Activated T-cell treated with anti-CD3 and anti-CD28 coated beads, Interleukin-2, amount 50 U/mL, for 24 hours (primary cell): Measurements from ENCODE around the gene CLEC2L.
A peak's percentile ranks its signal among the peaks of the same experiment; 100 is the strongest.

Source experiments
- DNase-seq: peaks from one replicate; pipeline ENCODE4 v3.0.0-alpha.2; 2020
- H3K27ac Mint-ChIP-seq: 2 replicates; pipeline ENCODE4 v1.8.0; 2020; ENCODE audit warnings: mild to moderate bottlenecking, mixed read lengths
- H3K27me3 Mint-ChIP-seq: 2 replicates; pipeline ENCODE4 v1.8.0; 2020; ENCODE audit warnings: mixed read lengths
- H3K36me3 Mint-ChIP-seq: 2 replicates; pipeline ENCODE4 v1.8.0; 2020; ENCODE audit warnings: low read depth, mixed read lengths
- H3K4me1 Mint-ChIP-seq: 2 replicates; pipeline ENCODE4 v1.8.0; 2020; ENCODE audit warnings: low read depth, mixed read lengths
- H3K4me3 Mint-ChIP-seq: 2 replicates; pipeline ENCODE4 v1.8.0; 2020; ENCODE audit warnings: mild to moderate bottlenecking, moderate library complexity, mixed read lengths
- H3K9me3 Mint-ChIP-seq: 2 replicates; pipeline ENCODE4 v1.8.0; 2020; ENCODE audit warnings: mixed read lengths

CLEC2L gene

GRCh38 chr7:139572071-139572470 is 48.6 kb downstream of the CLEC2L start:
- H3K27ac Mint-ChIP-seq: no peak overlapping the region
- no peaks in the 10 kb centered on the region for H3K27me3 Mint-ChIP-seq
- H3K4me3 Mint-ChIP-seq: no peak overlapping the region
- DNase-seq: no peak
- no peaks in the 10 kb centered on the region for H3K9me3 Mint-ChIP-seq
- H3K4me1 Mint-ChIP-seq: no peaks in the 10 kb centered on the region
- peaks cover 75% of the 10 kb centered on the region for H3K36me3 Mint-ChIP-seq

- H3K27me3 Mint-ChIP-seq: no peaks in the 10 kb centered on the region
- no peaks in the 10 kb centered on the region for H3K9me3 Mint-ChIP-seq
- no peak for DNase-seq
- H3K4me1 Mint-ChIP-seq: no peaks in the 10 kb centered on the region
- no peak overlapping the region for H3K4me3 Mint-ChIP-seq
- peaks cover 74% of the 10 kb centered on the region for H3K36me3 Mint-ChIP-seq
- no peak overlapping the region for H3K27ac Mint-ChIP-seq
Observed at GRCh38 chr7:139572704-139573385, 49.4 kb downstream of the CLEC2L start.

- no peak overlapping the region for H3K27ac Mint-ChIP-seq
- peaks cover 71% of the 10 kb centered on the region for H3K36me3 Mint-ChIP-seq
- no peak overlapping the region for H3K4me3 Mint-ChIP-seq
- H3K27me3 Mint-ChIP-seq: no peaks in the 10 kb centered on the region
- no peaks in the 10 kb centered on the region for H3K4me1 Mint-ChIP-seq
- no peak for DNase-seq
- no peaks in the 10 kb centered on the region for H3K9me3 Mint-ChIP-seq
Observed at GRCh38 chr7:139573871-139574270, 50.4 kb downstream of the CLEC2L start.

GRCh38 chr7:139574618-139575337 is 51.3 kb downstream of the CLEC2L start:
- no peaks in the 10 kb centered on the region for H3K9me3 Mint-ChIP-seq
- H3K4me3 Mint-ChIP-seq: no peak overlapping the region
- no peak overlapping the region for H3K27ac Mint-ChIP-seq
- no peak for DNase-seq
- no peaks in the 10 kb centered on the region for H3K4me1 Mint-ChIP-seq
- no peaks in the 10 kb centered on the region for H3K27me3 Mint-ChIP-seq
- H3K36me3 Mint-ChIP-seq: peaks cover 73% of the 10 kb centered on the region

GRCh38 chr7:139575338-139575680 is 51.8 kb downstream of the CLEC2L start:
- no peaks in the 10 kb centered on the region for H3K4me1 Mint-ChIP-seq
- H3K36me3 Mint-ChIP-seq: peaks cover 77% of the 10 kb centered on the region
- no peak overlapping the region for H3K27ac Mint-ChIP-seq

GRCh38 chr7:139576179-139576973 is 52.9 kb downstream of the CLEC2L start:
- H3K9me3 Mint-ChIP-seq: no peaks in the 10 kb centered on the region
- H3K27me3 Mint-ChIP-seq: no peaks in the 10 kb centered on the region
- no peak for DNase-seq
- peaks cover 75% of the 10 kb centered on the region for H3K36me3 Mint-ChIP-seq
- H3K4me1 Mint-ChIP-seq: no peaks in the 10 kb centered on the region
- no peak overlapping the region for H3K27ac Mint-ChIP-seq
- H3K4me3 Mint-ChIP-seq: no peak overlapping the region

More at GRCh38 chr7:139575338-139575680, 51.8 kb downstream of the CLEC2L start:
- DNase-seq: no peak
- Mint-ChIP-seq H3K9me3 (no peaks in the 10 kb centered on the region), H3K4me3 (no peak overlapping the region), H3K27me3 (no peaks in the 10 kb centered on the region)

GRCh38 chr7:139580435-139580834 is 57.0 kb downstream of the CLEC2L start:
- Mint-ChIP-seq H3K9me3 (no peaks in the 10 kb centered on the region), H3K36me3 (peaks cover 71% of the 10 kb centered on the region), H3K4me3 (no peak overlapping the region), H3K27me3 (no peaks in the 10 kb centered on the region), H3K27ac (no peak overlapping the region), H3K4me1 (peaks cover 17% of the 10 kb centered on the region)
- DNase-seq: no peak

GRCh38 chr7:139582130-139582650 is 58.7 kb downstream of the CLEC2L start:
- DNase-seq: peak; percentile 22
- Mint-ChIP-seq H3K36me3 (peaks cover 74% of the 10 kb centered on the region), H3K27me3 (no peaks in the 10 kb centered on the region), H3K27ac (no peak overlapping the region), H3K9me3 (no peaks in the 10 kb centered on the region), H3K4me1 (peaks cover 17% of the 10 kb centered on the region), H3K4me3 (no peak overlapping the region)

GRCh38 chr7:139582671-139583155 is 59.2 kb downstream of the CLEC2L start:
- no peaks in the 10 kb centered on the region for H3K9me3 Mint-ChIP-seq
- peak overlapping the region; percentile 18 for H3K27ac Mint-ChIP-seq
- H3K27me3 Mint-ChIP-seq: no peaks in the 10 kb centered on the region
- DNase-seq: peak; percentile 28
- peaks cover 17% of the 10 kb centered on the region for H3K4me1 Mint-ChIP-seq
- peaks cover 74% of the 10 kb centered on the region for H3K36me3 Mint-ChIP-seq
- no peak overlapping the region for H3K4me3 Mint-ChIP-seq

- Mint-ChIP-seq H3K36me3 (peaks cover 78% of the 10 kb centered on the region), H3K27ac (no peak overlapping the region), H3K27me3 (no peaks in the 10 kb centered on the region), H3K9me3 (no peaks in the 10 kb centered on the region), H3K4me3 (no peak overlapping the region), H3K4me1 (peaks cover 17% of the 10 kb centered on the region)
- peak; percentile 29 for DNase-seq
Observed at GRCh38 chr7:139583826-139584553, 60.5 kb downstream of the CLEC2L start.

GRCh38 chr7:139585042-139585441 is 61.6 kb downstream of the CLEC2L start:
- Mint-ChIP-seq H3K4me3 (no peak overlapping the region), H3K36me3 (peaks cover 78% of the 10 kb centered on the region), H3K27ac (no peak overlapping the region), H3K27me3 (no peaks in the 10 kb centered on the region), H3K4me1 (peaks cover 17% of the 10 kb centered on the region), H3K9me3 (no peaks in the 10 kb centered on the region)
- DNase-seq: no peak

- no peak for DNase-seq
- Mint-ChIP-seq H3K36me3 (peaks cover 74% of the 10 kb centered on the region), H3K27me3 (no peaks in the 10 kb centered on the region), H3K4me1 (peaks cover 17% of the 10 kb centered on the region), H3K4me3 (no peak overlapping the region), H3K9me3 (no peaks in the 10 kb centered on the region), H3K27ac (no peak overlapping the region)
Observed at GRCh38 chr7:139586286-139586685, 62.8 kb downstream of the CLEC2L start.

- no peak overlapping the region for H3K27ac Mint-ChIP-seq
- H3K27me3 Mint-ChIP-seq: no peaks in the 10 kb centered on the region
- H3K4me1 Mint-ChIP-seq: peaks cover 15% of the 10 kb centered on the region
- no peak for DNase-seq
- H3K9me3 Mint-ChIP-seq: no peaks in the 10 kb centered on the region
- H3K4me3 Mint-ChIP-seq: no peak overlapping the region
- H3K36me3 Mint-ChIP-seq: peaks cover 77% of the 10 kb centered on the region
Observed at GRCh38 chr7:139587535-139587934, 64.0 kb downstream of the CLEC2L start.

- DNase-seq: peak; percentile 20
- peak overlapping the region; percentile 40 for H3K27ac Mint-ChIP-seq
- no peaks in the 10 kb centered on the region for H3K9me3 Mint-ChIP-seq
- no peaks in the 10 kb centered on the region for H3K27me3 Mint-ChIP-seq
- peaks cover 7% of the 10 kb centered on the region for H3K4me1 Mint-ChIP-seq
- H3K4me3 Mint-ChIP-seq: no peak overlapping the region
- peaks cover 77% of the 10 kb centered on the region for H3K36me3 Mint-ChIP-seq
Observed at GRCh38 chr7:139588632-139589031, 65.1 kb downstream of the CLEC2L start.
